Neural cell (in vitro differentiated cells): ENCODE measurements around the gene LY6G6F.

Experiments
- CTCF ChIP-seq: fragments of 450-650 bp; IDR thresholded peaks from 2 replicates; pipeline ENCODE4 v1.5.1; 2014; ENCODE audit warnings: antibody characterized with exemption, mild to moderate bottlenecking, moderate library complexity; ENCODE audit not compliant: poor library complexity, severe bottlenecking
- EP300 ChIP-seq: fragments of 450-650 bp; conservative IDR thresholded peaks from 2 replicates; pipeline ENCODE4 v1.6.1; 2014; ENCODE audit warnings: antibody characterized with exemption, mild to moderate bottlenecking, moderate library complexity; ENCODE audit not compliant: poor library complexity, severe bottlenecking
- EZH2 ChIP-seq: fragments of 200-600, 300-800 bp; shearing (Covaris generic), sonication (generic); IDR thresholded peaks from 2 replicates; pipeline ENCODE4 v1.6.1; 2014; ENCODE audit warnings: antibody characterized with exemption, low read length, borderline replicate concordance, mild to moderate bottlenecking; ENCODE audit not compliant: insufficient read depth, poor library complexity, severe bottlenecking

- no peak for TF ChIP-seq CTCF
- no peak for TF ChIP-seq EP300
- no peak for TF ChIP-seq EZH2
Observed at GRCh38 chr6:31727717-31728671, 21.3 kb downstream of the LY6G6F start.
